ENCODE results near the gene CYTH1. TPM values are rescaled to one million over a fixed set of nuclear protein-coding genes. Genes with fewer than 3 reads are reported as not detected.

Gene CYTH1
- total RNA-seq, 4 donors from 2014 or later = 88.3 to 262 (median 109) TPM

- no peak for TF ChIP-seq POLR2A (IDR thresholded peaks at IDR 0.05)
- no peak for TF ChIP-seq CTCF (IDR thresholded peaks at IDR 0.05)
- Histone ChIP-seq H3K9me3 (no peaks in the 10 kb centered on the region), H3K4me3 (no peak overlapping the region), H3K36me3 (no peaks in the 10 kb centered on the region), H3K27me3 (no peaks in the 10 kb centered on the region), H3K27ac (peak overlapping the region in 2 of 4 donors; percentile 18 to 79), H3K4me1 (peaks cover 0 to 51% (median 17%) of the 10 kb centered on the region in 4 donors)
- no peak for DNase-seq
These were observed 43.8 kb downstream of the CYTH1 start for GRCh38 chr17:78738278-78738677.

- Histone ChIP-seq H3K27me3 (no peaks in the 10 kb centered on the region), H3K9me3 (no peaks in the 10 kb centered on the region), H3K36me3 (no peaks in the 10 kb centered on the region), H3K4me3 (peak overlapping the region in 1 of 4 donors; percentile 52), H3K27ac (peak overlapping the region; percentile 77 to 92 (median 83)), H3K4me1 (peaks cover 0 to 58% (median 18%) of the 10 kb centered on the region in 4 donors)
- TF ChIP-seq CTCF (IDR thresholded peaks at IDR 0.05) = no peak
- no peak for TF ChIP-seq POLR2A (IDR thresholded peaks at IDR 0.05)
- DNase-seq = no peak
These were observed 44.7 kb downstream of the CYTH1 start for GRCh38 chr17:78737332-78737731.

GRCh38 chr17:78736526-78737079, 45.5 kb downstream of the CYTH1 start:
- Histone ChIP-seq H3K36me3 (no peaks in the 10 kb centered on the region), H3K4me3 (peak overlapping the region; percentile 38 to 62 (median 49)), H3K27ac (peak overlapping the region; percentile 77 to 92 (median 83)), H3K9me3 (no peaks in the 10 kb centered on the region), H3K27me3 (no peaks in the 10 kb centered on the region), H3K4me1 (peaks cover 0 to 64% (median 18%) of the 10 kb centered on the region in 4 donors)
- TF ChIP-seq CTCF (IDR thresholded peaks at IDR 0.05) (peak in 3 of 6 experiments; percentile 38 to 51 (median 50)), POLR2A (IDR thresholded peaks at IDR 0.05) (peak; percentile 81 to 91)
- peak; percentile 86 to 95 (median 91) for DNase-seq

GRCh38 chr17:78735832-78736525, 46.1 kb downstream of the CYTH1 start:
- H3K4me3 ChIP-seq = peak overlapping the region; percentile 38 to 62 (median 49)
- H3K36me3 ChIP-seq = no peaks in the 10 kb centered on the region
- no peaks in the 10 kb centered on the region for H3K9me3 ChIP-seq
- H3K4me1 ChIP-seq = peaks cover 0 to 64% (median 18%) of the 10 kb centered on the region in 4 donors
- no peaks in the 10 kb centered on the region for H3K27me3 ChIP-seq
- peak in 1 of 3 donors; percentile 73 for DNase-seq
- TF ChIP-seq POLR2A (IDR thresholded peaks at IDR 0.05) (peak; percentile 89 to 93), CTCF (IDR thresholded peaks at IDR 0.05) (no peak)
- peak overlapping the region; percentile 77 to 92 (median 83) for H3K27ac ChIP-seq

GRCh38 chr17:78734793-78735641, 47.1 kb downstream of the CYTH1 start:
- no peak for DNase-seq
- H3K4me1 ChIP-seq = peaks cover 0 to 64% (median 16%) of the 10 kb centered on the region in 4 donors

More at GRCh38 chr17:78734793-78735641, 47.1 kb downstream of the CYTH1 start:
- Histone ChIP-seq H3K36me3 (no peaks in the 10 kb centered on the region), H3K9me3 (no peaks in the 10 kb centered on the region), H3K4me3 (peak overlapping the region; percentile 38 to 62 (median 49)), H3K27me3 (no peaks in the 10 kb centered on the region), H3K27ac (peak overlapping the region; percentile 77 to 92 (median 83))
- TF ChIP-seq CTCF (IDR thresholded peaks at IDR 0.05) (no peak), POLR2A (IDR thresholded peaks at IDR 0.05) (no peak)

Data from Peyer's patch (tissue), 4 donors.